Mesothelial cell of epicardium (in vitro differentiated cells): ENCODE results near the gene CCL22. TPM values are rescaled to one million over a fixed set of nuclear protein-coding genes. Genes with fewer than 3 reads are reported as not detected.

Experiments used
- DNase-seq, 2 experiments: peaks; one replicate each; pipeline ENCODE4 v3.0.0; 2021; ENCODE audit warnings: low spot score in 2 of 2; ENCODE audit not compliant: unreplicated experiment in 2 of 2
- H3K27ac Mint-ChIP-seq: 2 replicates; pipeline ENCODE4 v1.8.0; 2021; ENCODE audit warnings: mixed read lengths
- H3K27me3 Mint-ChIP-seq: 2 replicates; pipeline ENCODE4 v1.8.0; 2021; ENCODE audit warnings: low read depth, mixed read lengths
- H3K36me3 Mint-ChIP-seq: 2 replicates; pipeline ENCODE4 v1.8.0; 2021; ENCODE audit warnings: mixed read lengths
- H3K4me1 Mint-ChIP-seq: 2 replicates; pipeline ENCODE4 v1.8.0; 2021; ENCODE audit warnings: mixed read lengths
- H3K4me3 Mint-ChIP-seq: 2 replicates; pipeline ENCODE4 v1.8.0; 2021; ENCODE audit warnings: mild to moderate bottlenecking, moderate library complexity, mixed read lengths
- H3K9me3 Mint-ChIP-seq: 2 replicates; pipeline ENCODE4 v1.8.0; 2021; ENCODE audit warnings: mixed read lengths
- CTCF ChIP-seq: fragments of 200-600 bp; sonication (generic); IDR thresholded peaks from one replicate; pipeline ENCODE4 v1.5.0; 2021; ENCODE audit warnings: antibody characterized with exemption; ENCODE audit not compliant: unreplicated experiment
- total RNA-seq: library from RNA; stranded (reverse); gene quantifications from 3 replicates; pipeline ENCODE4 v1.2.1, GENCODE V29; 2021

Gene CCL22
- total RNA-seq, 1 donor from 2014 or later, result not detected

GRCh38 chr16:57316390-57317017 lies 42.1 kb upstream of the CCL22 start:
- Mint-ChIP-seq H3K27ac (no peak overlapping the region), H3K9me3 (no peaks in the 10 kb centered on the region), H3K4me3 (no peak overlapping the region), H3K36me3 (no peaks in the 10 kb centered on the region), H3K27me3 (peaks cover 2% of the 10 kb centered on the region), H3K4me1 (peaks cover 4% of the 10 kb centered on the region)
- DNase-seq, result no peak
- no peak for TF ChIP-seq CTCF

GRCh38 chr16:57318240-57318970 lies 40.2 kb upstream of the CCL22 start:
- H3K4me1 Mint-ChIP-seq, result peaks cover 4% of the 10 kb centered on the region
- no peak overlapping the region for H3K4me3 Mint-ChIP-seq
- no peaks in the 10 kb centered on the region for H3K9me3 Mint-ChIP-seq
- TF ChIP-seq CTCF, result no peak
- DNase-seq, result no peak
- no peaks in the 10 kb centered on the region for H3K27me3 Mint-ChIP-seq
- H3K27ac Mint-ChIP-seq, result no peak overlapping the region
- no peaks in the 10 kb centered on the region for H3K36me3 Mint-ChIP-seq

GRCh38 chr16:57319646-57320045 lies 38.9 kb upstream of the CCL22 start:
- no peak overlapping the region for H3K27ac Mint-ChIP-seq
- H3K4me1 Mint-ChIP-seq, result peaks cover 4% of the 10 kb centered on the region
- no peaks in the 10 kb centered on the region for H3K27me3 Mint-ChIP-seq
- DNase-seq, result no peak
- no peaks in the 10 kb centered on the region for H3K9me3 Mint-ChIP-seq
- no peaks in the 10 kb centered on the region for H3K36me3 Mint-ChIP-seq
- no peak overlapping the region for H3K4me3 Mint-ChIP-seq
- no peak for TF ChIP-seq CTCF

- DNase-seq, result no peak
- no peaks in the 10 kb centered on the region for H3K36me3 Mint-ChIP-seq
- no peaks in the 10 kb centered on the region for H3K4me1 Mint-ChIP-seq
- no peak overlapping the region for H3K4me3 Mint-ChIP-seq
- no peak for TF ChIP-seq CTCF
- H3K9me3 Mint-ChIP-seq, result peaks cover 5% of the 10 kb centered on the region
- H3K27ac Mint-ChIP-seq, result no peak overlapping the region
- H3K27me3 Mint-ChIP-seq, result peaks cover under 1% of the 10 kb centered on the region
These were observed 33.8 kb upstream of the CCL22 start for GRCh38 chr16:57324749-57325148.

GRCh38 chr16:57325458-57325857 lies 33.1 kb upstream of the CCL22 start:
- no peaks in the 10 kb centered on the region for H3K4me1 Mint-ChIP-seq
- no peak overlapping the region for H3K4me3 Mint-ChIP-seq
- TF ChIP-seq CTCF, result no peak
- H3K36me3 Mint-ChIP-seq, result no peaks in the 10 kb centered on the region
- H3K9me3 Mint-ChIP-seq, result peaks cover 5% of the 10 kb centered on the region
- peaks cover 3% of the 10 kb centered on the region for H3K27me3 Mint-ChIP-seq
- DNase-seq, result no peak
- no peak overlapping the region for H3K27ac Mint-ChIP-seq
